ENCODE data around the gene LRRFIP1.

Gene LRRFIP1

DNA sequence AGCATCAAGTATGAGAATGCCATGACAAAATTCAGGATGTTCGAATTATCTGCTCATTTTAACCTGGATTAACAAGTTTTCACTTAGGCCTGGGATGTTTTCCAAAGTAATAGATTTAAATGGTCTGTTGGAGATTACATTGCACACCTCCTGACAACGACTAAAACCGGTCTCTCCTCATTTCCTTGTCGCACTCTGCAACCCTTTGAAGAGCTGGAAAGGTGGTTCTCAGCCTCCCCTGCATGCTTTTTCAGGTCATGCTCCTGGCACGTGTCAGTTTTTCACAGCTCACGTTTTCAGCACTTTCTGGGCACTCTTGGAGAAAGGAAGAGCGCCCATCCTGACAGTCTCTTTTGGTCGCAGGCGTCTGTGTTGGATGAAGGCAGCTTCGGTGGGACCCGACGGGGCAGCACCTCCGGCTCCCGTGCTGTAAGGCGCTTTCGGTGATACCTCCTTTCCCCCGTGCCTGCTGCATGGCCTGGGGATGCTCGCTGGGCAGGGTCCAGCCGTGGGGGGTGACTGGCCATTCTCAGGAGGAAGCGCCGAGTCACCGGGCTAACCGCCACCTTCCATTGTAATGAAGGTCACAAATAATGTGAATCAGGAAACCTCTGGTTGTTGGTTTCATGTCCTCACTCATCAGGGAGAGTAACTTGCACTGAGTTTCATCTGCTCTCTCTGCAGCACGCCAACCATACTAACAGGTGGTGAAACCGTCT lies 107.7 kb downstream of the LRRFIP1 start:
- Histone ChIP-seq H3K27ac (ENCODE audit: low read length) (no peak overlapping the region), H3K4me3 (ENCODE audit: low read depth in 1 of 2, low read length in 2 of 2) (no peak overlapping the region), H3K36me3 (ENCODE audit: insufficient read depth, low read length) (peaks cover 34% of the 10 kb centered on the region), H3K4me2 (ENCODE audit: insufficient read depth, low read length) (no peak overlapping the region), H3K4me1 (ENCODE audit: insufficient read depth, low read length) (no peaks in the 10 kb centered on the region), H2AFZ (ENCODE audit: low read depth, low read length) (no peak overlapping the region), H3K79me2 (ENCODE audit: insufficient read depth, low read length) (peaks cover 53% of the 10 kb centered on the region), H4K20me1 (ENCODE audit: insufficient read depth, low read length) (peaks cover 51% of the 10 kb centered on the region), H3K9ac (ENCODE audit: low read depth, low read length) (no peak overlapping the region), H3K27me3 (ENCODE audit: insufficient read depth, low read length, poor library complexity) (no peaks in the 10 kb centered on the region), H3K9me3 (ENCODE audit: insufficient read depth, low read length, severe bottlenecking) (no peaks in the 10 kb centered on the region)
- TF ChIP-seq EZH2 (IDR thresholded peaks at IDR 0.05; ENCODE audit: borderline replicate concordance, low read depth, low read length, severe bottlenecking): no peak
- TF ChIP-seq, protein P1, sequence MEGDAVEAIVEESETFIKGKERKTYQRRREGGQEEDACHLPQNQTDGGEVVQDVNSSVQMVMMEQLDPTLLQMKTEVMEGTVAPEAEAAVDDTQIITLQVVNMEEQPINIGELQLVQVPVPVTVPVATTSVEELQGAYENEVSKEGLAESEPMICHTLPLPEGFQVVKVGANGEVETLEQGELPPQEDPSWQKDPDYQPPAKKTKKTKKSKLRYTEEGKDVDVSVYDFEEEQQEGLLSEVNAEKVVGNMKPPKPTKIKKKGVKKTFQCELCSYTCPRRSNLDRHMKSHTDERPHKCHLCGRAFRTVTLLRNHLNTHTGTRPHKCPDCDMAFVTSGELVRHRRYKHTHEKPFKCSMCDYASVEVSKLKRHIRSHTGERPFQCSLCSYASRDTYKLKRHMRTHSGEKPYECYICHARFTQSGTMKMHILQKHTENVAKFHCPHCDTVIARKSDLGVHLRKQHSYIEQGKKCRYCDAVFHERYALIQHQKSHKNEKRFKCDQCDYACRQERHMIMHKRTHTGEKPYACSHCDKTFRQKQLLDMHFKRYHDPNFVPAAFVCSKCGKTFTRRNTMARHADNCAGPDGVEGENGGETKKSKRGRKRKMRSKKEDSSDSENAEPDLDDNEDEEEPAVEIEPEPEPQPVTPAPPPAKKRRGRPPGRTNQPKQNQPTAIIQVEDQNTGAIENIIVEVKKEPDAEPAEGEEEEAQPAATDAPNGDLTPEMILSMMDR (IDR thresholded peaks at IDR 0.05; ENCODE audit: borderline replicate concordance, extremely low read depth, low read length, poor library complexity, severe bottlenecking): no peak
- ATAC-seq (ENCODE audit: insufficient read depth, low read depth) (no peak), DNase-seq (no peak)

DNA sequence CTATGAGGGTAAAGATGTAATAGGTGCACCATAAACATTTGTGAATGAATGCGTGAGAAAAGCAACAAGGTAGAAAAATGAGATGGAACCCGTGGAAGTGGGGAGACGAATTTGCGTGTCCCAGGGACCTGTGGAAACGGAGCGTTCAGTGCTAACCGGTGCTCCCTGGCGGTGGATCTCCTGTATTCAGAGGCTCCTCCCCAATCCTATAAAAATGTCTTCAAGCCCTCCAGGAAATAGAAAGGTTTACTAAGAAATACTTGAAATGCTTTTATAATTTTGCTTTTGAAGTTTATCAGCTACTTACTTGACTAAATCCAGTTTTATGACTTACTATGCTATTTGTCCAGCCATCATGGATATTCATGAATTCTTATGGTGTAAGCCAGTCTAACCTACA lies 108.4 kb downstream of the LRRFIP1 start:
- H3K27ac ChIP-seq (ENCODE audit: low read length): no peak overlapping the region
- no peaks in the 10 kb centered on the region for H3K27me3 ChIP-seq (ENCODE audit: insufficient read depth, low read length, poor library complexity)
- DNase-seq (no peak), ATAC-seq (ENCODE audit: insufficient read depth, low read depth) (no peak)
- H3K79me2 ChIP-seq (ENCODE audit: insufficient read depth, low read length): peaks cover 46% of the 10 kb centered on the region
- H4K20me1 ChIP-seq (ENCODE audit: insufficient read depth, low read length): peaks cover 54% of the 10 kb centered on the region
- no peaks in the 10 kb centered on the region for H3K9me3 ChIP-seq (ENCODE audit: insufficient read depth, low read length, severe bottlenecking)
- peaks cover 34% of the 10 kb centered on the region for H3K36me3 ChIP-seq (ENCODE audit: insufficient read depth, low read length)
- H3K9ac ChIP-seq (ENCODE audit: low read depth, low read length): no peak overlapping the region
- no peak for TF ChIP-seq EZH2 (IDR thresholded peaks at IDR 0.05; ENCODE audit: borderline replicate concordance, low read depth, low read length, severe bottlenecking)
- TF ChIP-seq, protein P1 (IDR thresholded peaks at IDR 0.05; ENCODE audit: borderline replicate concordance, extremely low read depth, low read length, poor library complexity, severe bottlenecking): no peak
- no peaks in the 10 kb centered on the region for H3K4me1 ChIP-seq (ENCODE audit: insufficient read depth, low read length)
- no peak overlapping the region for H2AFZ ChIP-seq (ENCODE audit: low read depth, low read length)
- no peak overlapping the region for H3K4me3 ChIP-seq (ENCODE audit: low read depth in 1 of 2, low read length in 2 of 2)
- H3K4me2 ChIP-seq (ENCODE audit: insufficient read depth, low read length): no peak overlapping the region

DNA sequence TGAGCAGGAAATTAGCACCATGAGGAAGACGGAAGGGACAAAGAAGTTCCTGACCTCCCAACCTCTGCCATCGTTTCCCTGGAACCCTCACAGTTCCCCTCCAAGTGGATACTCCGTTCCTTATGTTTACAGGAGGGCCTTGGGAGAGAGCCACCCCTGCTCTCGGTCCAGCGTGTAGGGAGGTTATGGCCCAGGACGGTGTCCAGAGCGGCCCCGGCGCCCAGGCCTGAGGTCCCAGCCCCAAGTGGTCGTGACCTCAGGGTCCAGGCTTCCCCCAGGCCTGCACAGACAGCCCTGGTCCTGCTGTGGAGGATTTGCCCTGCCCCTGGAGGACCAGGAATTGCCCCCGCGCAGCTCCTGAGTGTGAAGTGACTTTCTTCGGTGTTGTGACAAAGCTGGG lies 109.4 kb downstream of the LRRFIP1 start:
- Histone ChIP-seq H3K27me3 (ENCODE audit: insufficient read depth, low read length, poor library complexity) (no peaks in the 10 kb centered on the region), H3K79me2 (ENCODE audit: insufficient read depth, low read length) (peaks cover 37% of the 10 kb centered on the region), H3K9ac (ENCODE audit: low read depth, low read length) (no peak overlapping the region), H3K4me1 (ENCODE audit: insufficient read depth, low read length) (no peaks in the 10 kb centered on the region), H3K4me2 (ENCODE audit: insufficient read depth, low read length) (no peak overlapping the region), H3K36me3 (ENCODE audit: insufficient read depth, low read length) (peaks cover 34% of the 10 kb centered on the region), H3K27ac (ENCODE audit: low read length) (no peak overlapping the region), H3K4me3 (ENCODE audit: low read depth in 1 of 2, low read length in 2 of 2) (no peak overlapping the region), H4K20me1 (ENCODE audit: insufficient read depth, low read length) (peaks cover 47% of the 10 kb centered on the region), H3K9me3 (ENCODE audit: insufficient read depth, low read length, severe bottlenecking) (no peaks in the 10 kb centered on the region), H2AFZ (ENCODE audit: low read depth, low read length) (no peak overlapping the region)
- ATAC-seq (ENCODE audit: insufficient read depth, low read depth) (no peak), DNase-seq (no peak)
- TF ChIP-seq, protein P1 (IDR thresholded peaks at IDR 0.05; ENCODE audit: borderline replicate concordance, extremely low read depth, low read length, poor library complexity, severe bottlenecking): no peak
- TF ChIP-seq EZH2 (IDR thresholded peaks at IDR 0.05; ENCODE audit: borderline replicate concordance, low read depth, low read length, severe bottlenecking): no peak
